Endothelial cell of umbilical vein (primary cell): ENCODE measurements around the gene YEATS4. TPM values are rescaled to one million over a fixed set of nuclear protein-coding genes. Genes with fewer than 3 reads are reported as not detected.

Experiments used
- BruUV-seq: library from RNA; stranded (reverse); fragments of 400-500 nt; replicated peaks from 2 replicates; lab custom pipeline; 2021; lab: Mats Ljungman, UMichigan
- CTCF ChIA-PET: fragments of 300-600, 350-600 bp; sonication (Branson Sonifier 250); formaldehyde crosslinking; loops from one replicate; lab custom pipeline; 2021; ENCODE audit warnings: antibody characterized with exemption, inconsistent platforms; lab: Charles Lee
- POLR2A ChIA-PET: fragments of 300-600, 350-600 bp; sonication (Branson Sonifier 250); formaldehyde crosslinking; loops from one replicate; lab custom pipeline; 2021; ENCODE audit warnings: antibody characterized with exemption, inconsistent platforms; lab: Charles Lee
- DNase-seq: peaks from one replicate; pipeline ENCODE4 v3.0.0-alpha.2; 2011; ENCODE audit warnings: low read depth, low spot score
- FAIRE-seq: peaks from 2 replicates; lab custom pipeline; 2011; peaks lifted over from hg19 to GRCh38; lab: Jason Lieb, UNC
- H2AFZ ChIP-seq: 2 replicates; pipeline ENCODE4 v1.6.0; 2012; ENCODE audit warnings: low read depth, low read length, control low read depth, inconsistent platforms
- H3K27ac ChIP-seq: 2 replicates; pipeline ENCODE4 v1.5.1; 2011; ENCODE audit warnings: low read depth, mild to moderate bottlenecking, control low read depth, low read length, moderate library complexity; ENCODE audit not compliant: insufficient read depth
- H3K27me3 ChIP-seq, 2 experiments: 2 replicates each; pipeline versions ENCODE4 v1.6.0 to v1.6.1; 2011; ENCODE audit warnings: low read length in 2 of 2, mixed read lengths in 1 of 2; ENCODE audit not compliant: control insufficient read depth in 2 of 2, insufficient read depth in 2 of 2
- H3K36me3 ChIP-seq, 2 experiments: 2 replicates in 1 of 2; 3 replicates in 1 of 2; pipeline ENCODE4 v1.5.1; 2011; ENCODE audit warnings: low read length in 2 of 2, mild to moderate bottlenecking in 1 of 2, moderate library complexity in 1 of 2; ENCODE audit not compliant: control insufficient read depth in 2 of 2, insufficient read depth in 2 of 2; ENCODE audit errors: extremely low read depth in 1 of 2
- H3K4me1 ChIP-seq: 3 replicates; pipeline ENCODE4 v1.5.1; 2011; ENCODE audit warnings: mild to moderate bottlenecking, low read length; ENCODE audit not compliant: control insufficient read depth, insufficient read depth; ENCODE audit errors: extremely low read depth
- H3K4me2 ChIP-seq: 2 replicates; pipeline ENCODE4 v1.6.1; 2011; ENCODE audit warnings: low read length, control low read depth, mixed read lengths; ENCODE audit not compliant: insufficient read depth
- H3K4me3 ChIP-seq, 3 experiments: fragments of 200-600 bp in 1 of 3; sonication (generic), shearing (Covaris generic) in 1 of 3; replicated peaks in 1 of 3; 2 replicates each; pipeline ENCODE4 v1.5.1; 2011 to 2016; ENCODE audit warnings: control low read depth in 3 of 3, low read length in 3 of 3, mild to moderate bottlenecking in 2 of 3, inconsistent platforms in 1 of 3, low read depth in 1 of 3, moderate library complexity in 1 of 3; ENCODE audit not compliant: insufficient read depth in 1 of 3
- H3K79me2 ChIP-seq: 2 replicates; pipeline ENCODE4 v1.6.0; 2012; ENCODE audit warnings: low read length, inconsistent platforms; ENCODE audit not compliant: control insufficient read depth, insufficient read depth
- H3K9ac ChIP-seq: replicated peaks from 2 replicates; pipeline ENCODE3; 2011; ENCODE audit warnings: low read length, control low read depth; ENCODE audit not compliant: insufficient read depth; ENCODE audit errors: extremely low read depth
- H3K9me1 ChIP-seq: replicated peaks from 3 replicates; pipeline ENCODE4 v1.6.0; 2011; ENCODE audit warnings: mild to moderate bottlenecking, low read length; ENCODE audit not compliant: control insufficient read depth, insufficient read depth; ENCODE audit errors: extremely low read depth
- H3K9me3 ChIP-seq: replicated peaks from 2 replicates; pipeline ENCODE4 v1.5.1; 2012; ENCODE audit warnings: low read length, inconsistent platforms; ENCODE audit not compliant: control insufficient read depth, insufficient read depth
- H4K20me1 ChIP-seq: replicated peaks from 2 replicates; pipeline ENCODE3; 2011; ENCODE audit warnings: mild to moderate bottlenecking, low read length; ENCODE audit not compliant: control insufficient read depth, insufficient read depth; ENCODE audit errors: extremely low read depth
- EZH2 ChIP-seq: IDR thresholded peaks from 2 replicates; pipeline ENCODE4 v1.6.1; 2012; ENCODE audit warnings: borderline replicate concordance, low read depth, mild to moderate bottlenecking, moderate library complexity, low read length, inconsistent platforms; ENCODE audit not compliant: severe bottlenecking
- FOS ChIP-seq: IDR thresholded peaks from 2 replicates; pipeline ENCODE4 v1.6.1; 2011; ENCODE audit warnings: mild to moderate bottlenecking, low read length, moderate library complexity, borderline replicate concordance; ENCODE audit not compliant: insufficient read depth
- GATA2 ChIP-seq: IDR thresholded peaks from 2 replicates; pipeline ENCODE4 v1.7.0; 2011; ENCODE audit warnings: low read depth, mild to moderate bottlenecking, moderate library complexity, mixed read lengths, low read length; ENCODE audit not compliant: insufficient read length, insufficient read depth
- JUN ChIP-seq: IDR thresholded peaks from 2 replicates; pipeline ENCODE4 v1.6.1; 2011; ENCODE audit warnings: borderline replicate concordance, low read depth; ENCODE audit not compliant: insufficient read length, insufficient read depth
- MAX ChIP-seq: IDR thresholded peaks from 2 replicates; pipeline ENCODE4 v1.6.1; 2011; ENCODE audit not compliant: insufficient read depth, insufficient read length
- MYC ChIP-seq: IDR thresholded peaks from one replicate; pipeline ENCODE4 v1.6.1; 2011; ENCODE audit warnings: mild to moderate bottlenecking, low read depth, low read length
- POLR2A ChIP-seq: IDR thresholded peaks from 2 replicates; pipeline ENCODE4 v1.6.1; 2012; ENCODE audit warnings: low read depth, mild to moderate bottlenecking, control low read depth, low read length
- POLR2AphosphoS5 ChIP-seq: IDR thresholded peaks from 2 replicates; pipeline ENCODE4 v1.6.1; 2012; ENCODE audit warnings: low read depth, mild to moderate bottlenecking, control low read depth, low read length, moderate library complexity; ENCODE audit not compliant: insufficient read depth
- dilution Hi-C: fragments of 300-500 bp; cut with MboI; formaldehyde crosslinking; loops from one replicate; pipeline ENCODE4 v1.15.0; 2019; ENCODE audit warnings: low sequenced_read_pairs; ENCODE audit not compliant: extremely low pct_ligation_motif_present
- intact Hi-C: fragments of 100-400 bp; cut with micrococcal nuclease; formaldehyde crosslinking; loops from one replicate; pipeline ENCODE4 v1.10.0; 2022
- polyA plus RNA-seq, 4 experiments: library from polyadenylated mRNA; depleted of rRNA in 3 of 4; stranded (reverse) in 3 of 4; unstranded in 1 of 4; fragments of >200 nt; gene quantifications; 2 replicates each; pipeline versions ENCODE4 v1.2.1 to v1.2.3, GENCODE V29; 2011 to 2012; ENCODE audit warnings: missing spikeins in 1 of 4
- total RNA-seq: library from RNA; stranded (reverse); gene quantifications from 2 replicates; pipeline ENCODE4 v1.2.3, GENCODE V29; 2021
- TF ChIP-seq, protein P1 (sequence below), 2 donors: IDR thresholded peaks; 1 replicate in 1 of 2; 2 replicates in 1 of 2; pipeline ENCODE4 v1.5.1; 2011; ENCODE audit warnings: low read length in 2 of 2, mild to moderate bottlenecking in 2 of 2, moderate library complexity in 2 of 2, control low read depth in 1 of 2, inconsistent platforms in 1 of 2, low read depth in 1 of 2; ENCODE audit not compliant: insufficient read depth in 1 of 2; ENCODE audit errors: extremely low read depth in 1 of 2

Gene YEATS4
- total and polyA plus RNA-seq, 2 donors (not counting 3 experiments of a cell fraction or from before 2014, with no cell fraction given) = 13.6 to 16.7 TPM

- Histone ChIP-seq H3K27ac (no peak overlapping the region), H3K27me3 (no peaks in the 10 kb centered on the region), H3K9ac (no peak overlapping the region), H3K79me2 (peaks cover 3% of the 10 kb centered on the region), H3K4me3 (no peak overlapping the region), H3K9me1 (no peaks in the 10 kb centered on the region), H3K36me3 (no peaks in the 10 kb centered on the region), H2AFZ (no peak overlapping the region), H3K4me2 (no peak overlapping the region), H3K4me1 (no peaks in the 10 kb centered on the region), H4K20me1 (no peaks in the 10 kb centered on the region), H3K9me3 (no peaks in the 10 kb centered on the region)
- DNase-seq (no peak), FAIRE-seq (no peak)
- POLR2A ChIA-PET = no interaction called here
- CTCF ChIA-PET = interaction anchor here (1.4 kb wide), 1 partner anchor 188 kb away, joined by 3 read pairs; no protein-coding TSS in a partner anchor
- TF ChIP-seq GATA2 (no peak), MAX (no peak), POLR2A (no peak), JUN (no peak), MYC (no peak), FOS (no peak), POLR2AphosphoS5 (no peak), EZH2 (no peak)
- TF ChIP-seq, protein P1, sequence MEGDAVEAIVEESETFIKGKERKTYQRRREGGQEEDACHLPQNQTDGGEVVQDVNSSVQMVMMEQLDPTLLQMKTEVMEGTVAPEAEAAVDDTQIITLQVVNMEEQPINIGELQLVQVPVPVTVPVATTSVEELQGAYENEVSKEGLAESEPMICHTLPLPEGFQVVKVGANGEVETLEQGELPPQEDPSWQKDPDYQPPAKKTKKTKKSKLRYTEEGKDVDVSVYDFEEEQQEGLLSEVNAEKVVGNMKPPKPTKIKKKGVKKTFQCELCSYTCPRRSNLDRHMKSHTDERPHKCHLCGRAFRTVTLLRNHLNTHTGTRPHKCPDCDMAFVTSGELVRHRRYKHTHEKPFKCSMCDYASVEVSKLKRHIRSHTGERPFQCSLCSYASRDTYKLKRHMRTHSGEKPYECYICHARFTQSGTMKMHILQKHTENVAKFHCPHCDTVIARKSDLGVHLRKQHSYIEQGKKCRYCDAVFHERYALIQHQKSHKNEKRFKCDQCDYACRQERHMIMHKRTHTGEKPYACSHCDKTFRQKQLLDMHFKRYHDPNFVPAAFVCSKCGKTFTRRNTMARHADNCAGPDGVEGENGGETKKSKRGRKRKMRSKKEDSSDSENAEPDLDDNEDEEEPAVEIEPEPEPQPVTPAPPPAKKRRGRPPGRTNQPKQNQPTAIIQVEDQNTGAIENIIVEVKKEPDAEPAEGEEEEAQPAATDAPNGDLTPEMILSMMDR (IDR thresholded peaks at IDR 0.05; ENCODE audit: extremely low read depth in 1 of 2, insufficient read depth in 1 of 2, low read depth in 1 of 2, low read length in 2 of 2) = no peak
- dilution Hi-C loops = loop anchor here (25.0 kb wide), 1 partner anchor 204 kb away; the partner anchor contains the start of gene CCT2
- BruUV-seq = no TSS peak
- intact Hi-C loops = loop anchor here (1.0 kb wide), 1 partner anchor 23 kb away; no protein-coding TSS in a partner anchor
Measured at GRCh38 chr12:69383074-69383473, 23.5 kb downstream of the YEATS4 start.
